Measurements from ENCODE around the gene FOXP3.

GRCh38 chrX:49231333-49232000, 33.0 kb downstream of the FOXP3 start:
- TF ChIP-seq, protein P1, sequence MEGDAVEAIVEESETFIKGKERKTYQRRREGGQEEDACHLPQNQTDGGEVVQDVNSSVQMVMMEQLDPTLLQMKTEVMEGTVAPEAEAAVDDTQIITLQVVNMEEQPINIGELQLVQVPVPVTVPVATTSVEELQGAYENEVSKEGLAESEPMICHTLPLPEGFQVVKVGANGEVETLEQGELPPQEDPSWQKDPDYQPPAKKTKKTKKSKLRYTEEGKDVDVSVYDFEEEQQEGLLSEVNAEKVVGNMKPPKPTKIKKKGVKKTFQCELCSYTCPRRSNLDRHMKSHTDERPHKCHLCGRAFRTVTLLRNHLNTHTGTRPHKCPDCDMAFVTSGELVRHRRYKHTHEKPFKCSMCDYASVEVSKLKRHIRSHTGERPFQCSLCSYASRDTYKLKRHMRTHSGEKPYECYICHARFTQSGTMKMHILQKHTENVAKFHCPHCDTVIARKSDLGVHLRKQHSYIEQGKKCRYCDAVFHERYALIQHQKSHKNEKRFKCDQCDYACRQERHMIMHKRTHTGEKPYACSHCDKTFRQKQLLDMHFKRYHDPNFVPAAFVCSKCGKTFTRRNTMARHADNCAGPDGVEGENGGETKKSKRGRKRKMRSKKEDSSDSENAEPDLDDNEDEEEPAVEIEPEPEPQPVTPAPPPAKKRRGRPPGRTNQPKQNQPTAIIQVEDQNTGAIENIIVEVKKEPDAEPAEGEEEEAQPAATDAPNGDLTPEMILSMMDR (IDR thresholded peaks at IDR 0.05; ENCODE audit: borderline replicate concordance, extremely low read depth, low read length, poor library complexity, severe bottlenecking) = no peak
- TF ChIP-seq EZH2 (IDR thresholded peaks at IDR 0.05; ENCODE audit: borderline replicate concordance, low read depth, low read length, severe bottlenecking) = no peak
